Progenitor cell of endocrine pancreas (in vitro differentiated cells): Measurements from ENCODE around the gene PACS1. TPM values are rescaled to one million over a fixed set of nuclear protein-coding genes. Genes with fewer than 3 reads are reported as not detected.

ENCODE experiments used
- DNase-seq: peaks from one replicate; pipeline ENCODE4 v3.0.0; 2021; ENCODE audit warnings: low spot score; ENCODE audit not compliant: unreplicated experiment
- H3K27ac Mint-ChIP-seq: 2 replicates; pipeline ENCODE4 v1.8.0; 2021; ENCODE audit warnings: mild to moderate bottlenecking, moderate library complexity, mixed read lengths
- H3K27me3 Mint-ChIP-seq: 2 replicates; pipeline ENCODE4 v1.8.0; 2021; ENCODE audit warnings: mixed read lengths
- H3K36me3 Mint-ChIP-seq: 2 replicates; pipeline ENCODE4 v1.8.0; 2022; ENCODE audit warnings: mixed read lengths; ENCODE audit not compliant: insufficient read depth
- H3K4me1 Mint-ChIP-seq: 2 replicates; pipeline ENCODE4 v1.8.0; 2021; ENCODE audit warnings: low read depth, mixed read lengths
- H3K4me3 Mint-ChIP-seq: 2 replicates; pipeline ENCODE4 v1.8.0; 2021; ENCODE audit warnings: low read depth, mild to moderate bottlenecking, moderate library complexity, mixed read lengths
- H3K9me3 Mint-ChIP-seq: 2 replicates; pipeline ENCODE4 v1.8.0; 2021; ENCODE audit warnings: low read depth, mixed read lengths
- CTCF ChIP-seq: fragments of 200-600 bp; sonication (generic); IDR thresholded peaks from one replicate; pipeline ENCODE4 v1.5.0; 2021; ENCODE audit warnings: antibody characterized with exemption, mild to moderate bottlenecking; ENCODE audit not compliant: unreplicated experiment
- total RNA-seq: library from RNA; stranded (reverse); gene quantifications from 2 replicates; pipeline ENCODE4 v1.2.1, GENCODE V29; 2021

The PACS1 gene
- total RNA-seq, 1 donor from 2014 or later = 72.3 TPM

- peaks cover 15% of the 10 kb centered on the region for H3K27me3 Mint-ChIP-seq
- no peaks in the 10 kb centered on the region for H3K9me3 Mint-ChIP-seq
- H3K36me3 Mint-ChIP-seq = no peaks in the 10 kb centered on the region
- TF ChIP-seq CTCF = no peak
- peak overlapping the region; percentile 87 for H3K27ac Mint-ChIP-seq
- H3K4me1 Mint-ChIP-seq = peaks cover 20% of the 10 kb centered on the region
- no peak for DNase-seq
- H3K4me3 Mint-ChIP-seq = peak overlapping the region; percentile 86
These were observed 218.0 kb downstream of the PACS1 start for GRCh38 chr11:66287889-66288670.

- DNase-seq = peak; percentile 96
- peak; percentile 35 for TF ChIP-seq CTCF
- H3K27me3 Mint-ChIP-seq = peaks cover 22% of the 10 kb centered on the region
- peak within 1 kb of the TSS; percentile 97 for H3K27ac Mint-ChIP-seq
- no peaks in the 10 kb centered on the region for H3K9me3 Mint-ChIP-seq
- H3K36me3 Mint-ChIP-seq = no peaks in the 10 kb centered on the region
- peak within 1 kb of the TSS; percentile 86 for H3K4me3 Mint-ChIP-seq
- peaks cover 20% of the 10 kb centered on the region for H3K4me1 Mint-ChIP-seq
These were observed 218.8 kb downstream of the PACS1 start, which contains the start of gene YIF1A for GRCh38 chr11:66288671-66289547. YIF1A (minus strand) TSS chr11:66289143; CDS start chr11:66288985, 158 bp downstream.

DNA sequence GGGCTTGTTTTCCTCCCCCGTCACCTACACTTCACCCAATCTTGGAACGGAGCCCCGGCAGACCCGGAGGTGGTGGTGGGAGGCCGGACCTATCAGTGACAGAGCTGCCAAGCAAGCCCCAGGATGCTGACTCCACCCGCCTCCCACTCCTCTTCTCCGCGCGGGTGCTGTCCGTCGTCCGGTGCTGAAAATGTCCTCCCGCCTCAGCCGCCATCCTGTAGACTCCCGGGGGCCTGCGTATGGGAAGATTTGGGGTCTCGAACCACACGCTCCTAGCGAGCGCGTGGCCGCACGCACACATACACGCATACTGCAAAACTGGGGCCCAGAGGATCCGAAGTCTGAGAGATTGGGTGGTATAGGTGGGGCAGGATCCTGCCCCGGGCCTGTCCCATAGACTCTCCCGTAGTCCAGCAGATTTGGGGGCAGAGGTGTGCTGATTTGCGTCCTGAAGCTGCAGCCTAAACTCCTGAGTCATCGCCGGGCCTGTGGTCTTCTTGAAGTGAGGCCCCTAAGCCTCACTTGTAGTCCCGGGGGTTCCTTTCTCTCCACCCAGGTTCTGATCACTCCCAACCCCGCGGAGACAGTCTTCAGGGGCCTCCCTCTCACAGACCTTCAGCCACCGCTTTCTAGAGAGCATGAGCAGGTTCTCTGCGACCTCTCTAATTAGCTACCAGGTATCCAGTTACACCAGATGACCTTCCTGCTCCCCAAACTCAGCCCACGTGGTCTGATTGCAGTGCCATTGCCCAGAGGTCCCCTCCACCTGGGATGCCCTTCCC lies 219.7 kb downstream of the PACS1 start:
- DNase-seq = peak; percentile 74
- Mint-ChIP-seq H3K27ac (peak overlapping the region; percentile 97), H3K4me3 (peak overlapping the region; percentile 86), H3K36me3 (no peaks in the 10 kb centered on the region), H3K9me3 (no peaks in the 10 kb centered on the region), H3K27me3 (peaks cover 24% of the 10 kb centered on the region), H3K4me1 (peaks cover 20% of the 10 kb centered on the region)
- no peak for TF ChIP-seq CTCF

DNA sequence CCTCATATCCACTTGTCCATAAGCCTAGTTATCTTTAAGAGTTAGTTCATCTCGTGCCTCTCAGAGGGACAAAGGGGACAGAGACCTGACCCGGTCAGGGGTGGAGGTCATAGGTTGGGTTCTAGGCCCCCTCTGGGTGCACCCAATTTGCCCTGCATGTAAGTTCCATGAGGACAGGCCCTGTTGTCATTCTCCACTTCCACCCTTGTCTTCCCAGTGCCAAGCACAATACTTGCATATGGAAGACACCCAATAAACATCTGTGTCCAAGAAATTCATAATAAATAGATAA lies 220.2 kb downstream of the PACS1 start:
- Mint-ChIP-seq H3K9me3 (no peaks in the 10 kb centered on the region), H3K27ac (no peak overlapping the region), H3K36me3 (no peaks in the 10 kb centered on the region), H3K4me3 (peak overlapping the region; percentile 86), H3K27me3 (peaks cover 24% of the 10 kb centered on the region), H3K4me1 (peaks cover 20% of the 10 kb centered on the region)
- no peak for TF ChIP-seq CTCF
- DNase-seq = no peak

GRCh38 chr11:66291303-66291705 lies 221.2 kb downstream of the PACS1 start:
- no peaks in the 10 kb centered on the region for H3K36me3 Mint-ChIP-seq
- no peaks in the 10 kb centered on the region for H3K9me3 Mint-ChIP-seq
- H3K4me3 Mint-ChIP-seq = no peak overlapping the region
- H3K27me3 Mint-ChIP-seq = peaks cover 27% of the 10 kb centered on the region
- H3K27ac Mint-ChIP-seq = no peak overlapping the region
- DNase-seq = no peak
- peaks cover 20% of the 10 kb centered on the region for H3K4me1 Mint-ChIP-seq
- TF ChIP-seq CTCF = no peak
